Mucosa of stomach (tissue), 1 donor: ENCODE results near the gene DNAH2.

ENCODE experiments used
- H3K27me3 ChIP-seq: one replicate; pipeline ENCODE4 v1.7.0; 2013; ENCODE audit warnings: mild to moderate bottlenecking, low read length; ENCODE audit not compliant: control insufficient read depth, insufficient read depth
- H3K36me3 ChIP-seq: one replicate; pipeline ENCODE4 v1.7.0; 2013; ENCODE audit warnings: low read length; ENCODE audit not compliant: control insufficient read depth, insufficient read depth
- H3K4me1 ChIP-seq: one replicate; pipeline ENCODE4 v1.7.0; 2013; ENCODE audit warnings: mild to moderate bottlenecking, low read length; ENCODE audit not compliant: control insufficient read depth, insufficient read depth
- H3K4me3 ChIP-seq: one replicate; pipeline ENCODE4 v1.7.0; 2013; ENCODE audit warnings: low read length
- H3K9ac ChIP-seq: one replicate; pipeline ENCODE4 v1.7.0; 2013; ENCODE audit warnings: mild to moderate bottlenecking, low read length, moderate library complexity
- H3K9me3 ChIP-seq: one replicate; pipeline ENCODE4 v1.7.0; 2013; ENCODE audit warnings: mild to moderate bottlenecking, low read length, moderate library complexity; ENCODE audit not compliant: control insufficient read depth
- donor health status: Pancreatic carcinoma.

DNAH2 gene

GRCh38 chr17:7774055-7774521 lies 56.5 kb downstream of the DNAH2 start:
- Histone ChIP-seq H3K4me3 (no peak overlapping the region), H3K27me3 (peaks cover 10% of the 10 kb centered on the region), H3K4me1 (no peaks in the 10 kb centered on the region), H3K9me3 (no peaks in the 10 kb centered on the region), H3K9ac (no peak overlapping the region), H3K36me3 (no peaks in the 10 kb centered on the region)

- H3K9me3 ChIP-seq, result no peaks in the 10 kb centered on the region
- H3K4me1 ChIP-seq, result no peaks in the 10 kb centered on the region
- no peak overlapping the region for H3K4me3 ChIP-seq
- peaks cover 10% of the 10 kb centered on the region for H3K27me3 ChIP-seq
- no peaks in the 10 kb centered on the region for H3K36me3 ChIP-seq
- H3K9ac ChIP-seq, result no peak overlapping the region
These were observed 57.5 kb downstream of the DNAH2 start for GRCh38 chr17:7775051-7775450.

GRCh38 chr17:7777017-7777416 lies 59.5 kb downstream of the DNAH2 start:
- H3K9me3 ChIP-seq, result no peaks in the 10 kb centered on the region
- peaks cover 6% of the 10 kb centered on the region for H3K4me1 ChIP-seq
- no peak overlapping the region for H3K4me3 ChIP-seq
- peaks cover 10% of the 10 kb centered on the region for H3K27me3 ChIP-seq
- H3K36me3 ChIP-seq, result no peaks in the 10 kb centered on the region
- H3K9ac ChIP-seq, result no peak overlapping the region

GRCh38 chr17:7780736-7781135 lies 63.2 kb downstream of the DNAH2 start:
- Histone ChIP-seq H3K36me3 (no peaks in the 10 kb centered on the region), H3K9ac (no peak overlapping the region), H3K27me3 (peaks cover 10% of the 10 kb centered on the region), H3K4me3 (no peak overlapping the region), H3K9me3 (no peaks in the 10 kb centered on the region), H3K4me1 (peaks cover 6% of the 10 kb centered on the region)

GRCh38 chr17:7781429-7781828 lies 63.9 kb downstream of the DNAH2 start:
- no peak overlapping the region for H3K4me3 ChIP-seq
- H3K9ac ChIP-seq, result no peak overlapping the region
- H3K9me3 ChIP-seq, result no peaks in the 10 kb centered on the region
- peaks cover 10% of the 10 kb centered on the region for H3K27me3 ChIP-seq
- H3K36me3 ChIP-seq, result no peaks in the 10 kb centered on the region
- H3K4me1 ChIP-seq, result peaks cover 6% of the 10 kb centered on the region

- Histone ChIP-seq H3K36me3 (no peaks in the 10 kb centered on the region), H3K4me1 (peaks cover 6% of the 10 kb centered on the region), H3K9ac (no peak overlapping the region), H3K4me3 (no peak overlapping the region), H3K27me3 (peaks cover 8% of the 10 kb centered on the region), H3K9me3 (no peaks in the 10 kb centered on the region)
These were observed 64.7 kb downstream of the DNAH2 start for GRCh38 chr17:7782240-7782639.

- Histone ChIP-seq H3K4me3 (no peak overlapping the region), H3K9me3 (no peaks in the 10 kb centered on the region), H3K27me3 (no peaks in the 10 kb centered on the region), H3K9ac (no peak overlapping the region), H3K4me1 (no peaks in the 10 kb centered on the region), H3K36me3 (no peaks in the 10 kb centered on the region)
These were observed 69.3 kb downstream of the DNAH2 start for GRCh38 chr17:7786866-7787265.

GRCh38 chr17:7789131-7789530 lies 71.6 kb downstream of the DNAH2 start:
- Histone ChIP-seq H3K27me3 (no peaks in the 10 kb centered on the region), H3K9me3 (no peaks in the 10 kb centered on the region), H3K9ac (no peak overlapping the region), H3K4me1 (no peaks in the 10 kb centered on the region), H3K4me3 (no peak overlapping the region), H3K36me3 (no peaks in the 10 kb centered on the region)

- Histone ChIP-seq H3K9me3 (no peaks in the 10 kb centered on the region), H3K27me3 (no peaks in the 10 kb centered on the region), H3K4me3 (no peak overlapping the region), H3K36me3 (no peaks in the 10 kb centered on the region), H3K9ac (no peak overlapping the region), H3K4me1 (no peaks in the 10 kb centered on the region)
These were observed 72.6 kb downstream of the DNAH2 start for GRCh38 chr17:7790150-7790549.

- H3K27me3 ChIP-seq, result no peaks in the 10 kb centered on the region
- H3K9ac ChIP-seq, result no peak overlapping the region
- no peaks in the 10 kb centered on the region for H3K4me1 ChIP-seq
- H3K9me3 ChIP-seq, result no peaks in the 10 kb centered on the region
- no peak overlapping the region for H3K4me3 ChIP-seq
- no peaks in the 10 kb centered on the region for H3K36me3 ChIP-seq
These were observed 75.1 kb downstream of the DNAH2 start for GRCh38 chr17:7792611-7793010.

GRCh38 chr17:7794075-7794663 lies 76.6 kb downstream of the DNAH2 start:
- Histone ChIP-seq H3K4me1 (no peaks in the 10 kb centered on the region), H3K4me3 (no peak overlapping the region), H3K36me3 (no peaks in the 10 kb centered on the region), H3K27me3 (no peaks in the 10 kb centered on the region), H3K9ac (no peak overlapping the region), H3K9me3 (no peaks in the 10 kb centered on the region)

- Histone ChIP-seq H3K9me3 (no peaks in the 10 kb centered on the region), H3K36me3 (no peaks in the 10 kb centered on the region), H3K4me1 (no peaks in the 10 kb centered on the region), H3K9ac (no peak overlapping the region), H3K4me3 (no peak overlapping the region), H3K27me3 (no peaks in the 10 kb centered on the region)
These were observed 80.4 kb downstream of the DNAH2 start for GRCh38 chr17:7797976-7798375.

- H3K4me1 ChIP-seq, result peaks cover 2% of the 10 kb centered on the region
- no peaks in the 10 kb centered on the region for H3K36me3 ChIP-seq
- no peaks in the 10 kb centered on the region for H3K27me3 ChIP-seq
- no peaks in the 10 kb centered on the region for H3K9me3 ChIP-seq
- no peak overlapping the region for H3K4me3 ChIP-seq
- no peak overlapping the region for H3K9ac ChIP-seq
These were observed 81.3 kb downstream of the DNAH2 start for GRCh38 chr17:7798839-7799238.
